Nephron progenitor cell (in vitro differentiated cells): ENCODE measurements around the gene ZNF213.
A peak's percentile ranks its signal among the peaks of the same experiment; 100 is the strongest.

Source experiments
- DNase-seq: peaks from one replicate; pipeline ENCODE4 v3.0.0; 2021
- H3K27ac Mint-ChIP-seq: 2 replicates; pipeline ENCODE4 v1.8.0; 2021; ENCODE audit warnings: mild to moderate bottlenecking, moderate library complexity, mixed read lengths
- H3K27me3 Mint-ChIP-seq: 2 replicates; pipeline ENCODE4 v1.8.0; 2021; ENCODE audit warnings: mild to moderate bottlenecking, low read depth, mixed read lengths; ENCODE audit not compliant: poor library complexity
- H3K36me3 Mint-ChIP-seq: 2 replicates; pipeline ENCODE4 v1.8.0; 2021; ENCODE audit warnings: low read depth, mixed read lengths
- H3K4me1 Mint-ChIP-seq: 2 replicates; pipeline ENCODE4 v1.8.0; 2021; ENCODE audit warnings: mixed read lengths
- H3K4me3 Mint-ChIP-seq: 2 replicates; pipeline ENCODE4 v1.8.0; 2021; ENCODE audit warnings: mild to moderate bottlenecking, moderate library complexity, mixed read lengths
- H3K9me3 Mint-ChIP-seq: 2 replicates; pipeline ENCODE4 v1.8.0; 2021; ENCODE audit warnings: mild to moderate bottlenecking, moderate library complexity, mixed read lengths
- TF ChIP-seq, protein P1 (sequence below): fragments of 200-600 bp; sonication (generic); IDR thresholded peaks from 2 replicates; pipeline ENCODE4 v1.5.0; 2021; ENCODE audit warnings: antibody characterized with exemption

The ZNF213 gene

DNA sequence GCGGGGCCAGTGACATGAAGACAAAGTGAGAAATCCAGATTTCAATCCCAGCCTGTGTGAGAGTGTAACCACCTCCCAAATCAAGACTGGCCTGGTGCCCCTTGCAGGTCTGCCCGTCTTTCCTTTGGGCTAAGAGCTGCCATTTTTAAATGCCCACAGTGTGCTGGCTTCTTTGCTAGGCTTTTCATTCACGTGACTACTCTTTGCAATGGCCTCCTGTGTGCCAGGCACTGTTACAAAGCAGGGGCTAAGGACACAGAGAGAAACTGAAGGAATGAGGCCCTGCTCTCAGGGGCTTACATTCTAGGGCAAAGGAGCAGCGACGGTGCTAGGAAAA is 35.5 kb upstream of the ZNF213 start:
- no peaks in the 10 kb centered on the region for H3K9me3 Mint-ChIP-seq
- TF ChIP-seq, protein P1, sequence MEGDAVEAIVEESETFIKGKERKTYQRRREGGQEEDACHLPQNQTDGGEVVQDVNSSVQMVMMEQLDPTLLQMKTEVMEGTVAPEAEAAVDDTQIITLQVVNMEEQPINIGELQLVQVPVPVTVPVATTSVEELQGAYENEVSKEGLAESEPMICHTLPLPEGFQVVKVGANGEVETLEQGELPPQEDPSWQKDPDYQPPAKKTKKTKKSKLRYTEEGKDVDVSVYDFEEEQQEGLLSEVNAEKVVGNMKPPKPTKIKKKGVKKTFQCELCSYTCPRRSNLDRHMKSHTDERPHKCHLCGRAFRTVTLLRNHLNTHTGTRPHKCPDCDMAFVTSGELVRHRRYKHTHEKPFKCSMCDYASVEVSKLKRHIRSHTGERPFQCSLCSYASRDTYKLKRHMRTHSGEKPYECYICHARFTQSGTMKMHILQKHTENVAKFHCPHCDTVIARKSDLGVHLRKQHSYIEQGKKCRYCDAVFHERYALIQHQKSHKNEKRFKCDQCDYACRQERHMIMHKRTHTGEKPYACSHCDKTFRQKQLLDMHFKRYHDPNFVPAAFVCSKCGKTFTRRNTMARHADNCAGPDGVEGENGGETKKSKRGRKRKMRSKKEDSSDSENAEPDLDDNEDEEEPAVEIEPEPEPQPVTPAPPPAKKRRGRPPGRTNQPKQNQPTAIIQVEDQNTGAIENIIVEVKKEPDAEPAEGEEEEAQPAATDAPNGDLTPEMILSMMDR = no peak
- no peak for DNase-seq
- peaks cover 62% of the 10 kb centered on the region for H3K27me3 Mint-ChIP-seq
- H3K4me3 Mint-ChIP-seq = peak overlapping the region; percentile 50
- H3K27ac Mint-ChIP-seq = no peak overlapping the region
- H3K4me1 Mint-ChIP-seq = peaks cover 59% of the 10 kb centered on the region
- no peaks in the 10 kb centered on the region for H3K36me3 Mint-ChIP-seq

DNA sequence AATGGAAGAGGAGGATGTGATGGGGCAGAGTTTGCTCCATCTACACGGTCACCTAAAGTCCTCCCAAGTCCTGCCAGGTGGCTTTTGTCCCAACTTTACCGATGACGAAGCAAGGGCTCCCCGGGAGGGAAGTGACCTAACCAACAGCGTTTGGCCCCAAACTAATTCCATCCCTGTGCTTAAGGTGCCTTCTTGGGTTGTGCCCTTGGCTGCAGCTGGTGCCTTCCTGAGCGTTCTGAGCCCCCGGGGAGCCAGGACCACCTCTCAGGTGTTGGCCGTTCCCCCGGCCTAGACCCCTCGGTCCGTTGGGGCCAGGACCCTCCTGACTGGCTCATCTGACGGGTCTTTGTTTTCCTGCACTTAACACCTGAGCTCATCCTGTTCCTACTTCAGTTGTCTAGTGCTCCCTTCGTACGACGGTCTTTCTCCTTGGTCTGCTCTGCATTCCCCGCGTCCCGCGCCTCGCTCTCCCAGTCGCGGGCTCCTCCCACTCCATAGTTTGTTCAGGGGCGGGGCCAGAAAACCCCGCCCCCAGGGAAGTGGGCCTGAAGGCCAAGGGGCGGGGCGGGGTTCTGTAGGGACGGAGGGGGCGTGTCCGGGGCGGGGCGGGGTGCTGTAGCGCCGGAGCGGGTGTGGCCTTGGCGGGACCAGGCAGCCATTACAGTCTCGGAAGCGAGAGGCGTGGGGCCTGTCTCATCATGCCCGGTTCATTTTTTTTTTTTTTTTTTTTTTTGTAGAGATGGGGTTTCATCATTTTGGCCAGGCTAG is 34.9 kb upstream of the ZNF213 start:
- Mint-ChIP-seq H3K9me3 (no peaks in the 10 kb centered on the region), H3K27me3 (peaks cover 62% of the 10 kb centered on the region), H3K36me3 (no peaks in the 10 kb centered on the region), H3K27ac (no peak overlapping the region), H3K4me1 (peaks cover 62% of the 10 kb centered on the region), H3K4me3 (peak overlapping the region; percentile 84)
- TF ChIP-seq, protein P1 = no peak
- DNase-seq = peak; percentile 95

DNA sequence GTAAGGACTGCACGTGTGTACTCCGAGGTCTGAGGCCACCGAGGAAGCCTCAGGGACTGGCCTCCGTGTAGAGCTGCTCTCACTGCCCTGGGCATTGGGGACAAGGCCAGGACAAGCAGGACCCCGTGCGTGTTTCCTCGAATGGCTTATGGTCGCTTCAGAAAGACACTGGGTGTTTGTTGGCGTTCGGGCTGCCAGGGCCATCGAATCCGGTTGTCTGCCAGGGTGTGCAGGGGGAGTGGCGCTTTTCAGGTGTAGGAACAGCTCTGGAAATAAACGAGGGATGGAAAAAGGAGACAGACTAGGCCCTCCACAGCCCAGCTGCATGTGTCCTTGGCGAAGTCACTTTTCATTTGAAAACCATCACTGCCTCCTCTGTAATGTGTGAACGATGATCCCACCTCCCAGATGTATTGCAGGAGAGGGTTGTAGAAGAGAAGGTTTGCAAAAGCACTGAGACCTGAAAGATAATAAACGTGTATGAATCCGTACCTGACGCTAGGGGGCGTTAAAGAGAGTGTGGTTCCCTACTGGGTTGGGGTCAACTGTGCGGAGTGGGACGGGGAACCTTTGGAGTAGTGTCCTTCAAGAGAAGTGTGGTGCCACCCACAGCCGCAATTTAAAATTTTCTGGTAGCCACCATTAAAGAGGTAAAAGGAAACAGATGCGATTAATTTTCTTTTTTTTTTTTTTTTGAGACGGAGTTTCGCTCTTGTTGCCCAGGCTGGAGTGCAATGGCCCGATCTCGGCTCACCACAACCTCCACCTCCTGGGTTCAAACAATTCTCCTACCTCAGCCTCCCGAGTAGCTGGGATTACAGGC is 33.6 kb upstream of the ZNF213 start:
- DNase-seq = no peak
- Mint-ChIP-seq H3K9me3 (no peaks in the 10 kb centered on the region), H3K4me3 (peak overlapping the region; percentile 54), H3K36me3 (no peaks in the 10 kb centered on the region), H3K27me3 (peaks cover 62% of the 10 kb centered on the region), H3K27ac (no peak overlapping the region), H3K4me1 (peaks cover 68% of the 10 kb centered on the region)
- TF ChIP-seq, protein P1 = peak; percentile 58

DNA sequence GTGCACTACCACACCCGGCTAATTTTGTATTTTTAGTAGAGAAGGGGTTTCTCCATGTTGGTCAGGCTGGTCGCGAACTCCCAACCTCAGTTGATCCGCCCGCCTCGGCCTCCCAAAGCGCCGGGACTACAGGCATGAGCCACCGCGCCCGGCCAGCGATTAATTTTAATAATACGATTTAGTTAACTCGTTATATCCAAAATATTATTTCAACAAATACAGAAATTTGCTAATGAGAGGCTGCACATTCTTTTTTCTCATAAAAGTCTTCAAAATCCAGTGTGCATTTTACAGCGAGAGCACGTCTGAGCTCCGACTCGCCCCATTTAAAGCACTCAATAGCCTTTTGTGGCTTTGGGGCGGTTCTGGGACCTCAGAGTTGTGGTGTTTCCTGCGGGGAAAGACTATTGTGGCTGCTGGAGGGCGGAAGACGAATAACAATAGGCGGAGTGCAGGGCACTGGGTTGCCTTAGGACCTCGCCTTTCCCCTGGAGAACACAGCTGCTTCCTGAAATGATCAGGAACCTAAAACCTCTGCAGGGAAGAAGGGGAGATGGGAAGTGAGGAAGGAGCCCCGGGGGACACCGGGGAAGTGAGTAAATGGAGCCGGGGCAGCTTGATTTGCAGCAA is 32.9 kb upstream of the ZNF213 start:
- Mint-ChIP-seq H3K27ac (peak overlapping the region; percentile 89), H3K4me1 (peaks cover 69% of the 10 kb centered on the region), H3K9me3 (no peaks in the 10 kb centered on the region), H3K4me3 (peak overlapping the region; percentile 7), H3K27me3 (peaks cover 56% of the 10 kb centered on the region), H3K36me3 (no peaks in the 10 kb centered on the region)
- TF ChIP-seq, protein P1 = no peak
- DNase-seq = no peak

DNA sequence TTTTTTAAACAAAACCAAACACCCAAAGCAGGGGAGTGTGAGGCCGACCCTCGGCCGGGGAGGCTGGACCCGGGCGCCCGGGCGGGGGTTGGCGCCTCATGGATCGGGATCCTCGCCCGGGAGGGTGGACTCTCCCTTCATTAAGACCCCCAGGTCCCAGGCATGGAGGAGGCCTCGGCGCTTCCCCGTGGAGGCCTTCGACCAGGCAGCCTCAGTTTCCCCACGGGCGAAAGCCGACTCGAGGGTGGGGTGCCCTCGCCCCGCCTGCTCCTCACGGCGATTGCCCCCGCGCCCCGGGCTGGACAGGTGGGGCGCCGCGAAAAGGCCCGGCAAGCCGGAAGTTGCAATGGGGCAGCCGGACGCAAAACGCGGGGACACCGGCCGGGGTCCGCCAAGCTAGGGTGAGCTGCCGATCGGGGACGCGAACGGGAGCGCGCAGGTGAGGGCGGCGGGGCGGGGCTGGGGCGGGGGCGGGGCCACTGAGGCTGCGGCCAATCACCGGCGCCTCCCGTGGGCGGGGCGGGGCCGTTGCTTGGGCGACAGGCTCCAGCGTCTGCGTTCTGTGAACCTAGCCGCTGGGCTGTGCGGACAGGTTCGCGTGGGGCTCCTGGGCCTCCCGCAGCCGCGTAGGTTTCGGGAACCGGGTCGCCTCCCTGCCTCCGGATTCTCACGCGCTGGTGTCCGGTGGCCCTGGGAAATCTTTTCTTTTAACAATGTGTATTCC is 28.5 kb upstream of the ZNF213 start:
- peaks cover 38% of the 10 kb centered on the region for H3K4me1 Mint-ChIP-seq
- H3K36me3 Mint-ChIP-seq = no peaks in the 10 kb centered on the region
- H3K27me3 Mint-ChIP-seq = peaks cover 18% of the 10 kb centered on the region
- TF ChIP-seq, protein P1 = no peak
- peak overlapping the region; percentile 83 for H3K4me3 Mint-ChIP-seq
- no peak overlapping the region for H3K27ac Mint-ChIP-seq
- peak; percentile 95 for DNase-seq
- no peaks in the 10 kb centered on the region for H3K9me3 Mint-ChIP-seq
